GM23248 (cell line): Measurements from ENCODE around the gene PORCN. TPM values are rescaled to one million over a fixed set of nuclear protein-coding genes. Genes with fewer than 3 reads are reported as not detected.

Experiments used
- DNase-seq: peaks from one replicate; pipeline ENCODE4 v3.0.0-alpha.2; 2015
- H2AFZ ChIP-seq: fragments of 200-600 bp; sonication (generic); 2 replicates; pipeline ENCODE4 v1.6.1; 2016; ENCODE audit warnings: antibody characterized with exemption
- H3F3A ChIP-seq: fragments of 200-600 bp; sonication (generic); 2 replicates; pipeline ENCODE4 v1.6.1; 2016; ENCODE audit warnings: mild to moderate bottlenecking, antibody characterized with exemption, mixed run types; ENCODE audit not compliant: insufficient read depth
- H3K27ac ChIP-seq: fragments of 200-600 bp; sonication (generic); 2 replicates; pipeline ENCODE4 v1.5.1; 2016; ENCODE audit warnings: mild to moderate bottlenecking
- H3K27me3 ChIP-seq: fragments of 200-600 bp; sonication (generic); replicated peaks from 2 replicates; pipeline ENCODE4 v1.6.1; 2016; ENCODE audit warnings: mild to moderate bottlenecking; ENCODE audit not compliant: insufficient read depth
- H3K36me3 ChIP-seq: fragments of 200-600 bp; sonication (generic); 2 replicates; pipeline ENCODE4 v1.6.1; 2016; ENCODE audit warnings: low read depth, mild to moderate bottlenecking
- H3K4me1 ChIP-seq: fragments of 200-600 bp; sonication (generic); 2 replicates; pipeline ENCODE4 v1.6.1; 2016; ENCODE audit warnings: mild to moderate bottlenecking; ENCODE audit not compliant: insufficient read depth
- H3K4me2 ChIP-seq: fragments of 200-600 bp; sonication (generic); one replicate; pipeline ENCODE4 v1.6.1; 2016; ENCODE audit warnings: mild to moderate bottlenecking; ENCODE audit not compliant: unreplicated experiment
- H3K4me3 ChIP-seq: fragments of 200-600 bp; sonication (generic); 2 replicates; pipeline ENCODE4 v1.5.1; 2016; ENCODE audit warnings: mild to moderate bottlenecking
- H3K79me2 ChIP-seq: fragments of 200-600 bp; sonication (generic); 2 replicates; pipeline ENCODE4 v1.6.1; 2016; ENCODE audit warnings: mild to moderate bottlenecking; ENCODE audit not compliant: insufficient read depth
- H3K9ac ChIP-seq: fragments of 200-600 bp; sonication (generic); 2 replicates; pipeline ENCODE4 v1.6.1; 2016; ENCODE audit warnings: mild to moderate bottlenecking
- H3K9me2 ChIP-seq: fragments of 200-600 bp; sonication (generic); 2 replicates; pipeline ENCODE4 v1.6.1; 2016; ENCODE audit warnings: mixed run types, mild to moderate bottlenecking, moderate library complexity; ENCODE audit not compliant: insufficient read depth
- H3K9me3 ChIP-seq: fragments of 200-600 bp; sonication (generic); one replicate; pipeline ENCODE4 v1.6.1; 2017; ENCODE audit warnings: low read depth
- H4K20me1 ChIP-seq: fragments of 200-600 bp; sonication (generic); 2 replicates; pipeline ENCODE4 v1.6.0; 2016; ENCODE audit not compliant: insufficient read depth
- EZH2 ChIP-seq: fragments of 200-600 bp; sonication (generic); IDR thresholded peaks from 2 replicates; pipeline ENCODE4 v1.6.1; 2018; ENCODE audit warnings: antibody characterized with exemption, mild to moderate bottlenecking; ENCODE audit not compliant: insufficient read depth, poor library complexity, severe bottlenecking
- EZH2phosphoT487 ChIP-seq: fragments of 200-600 bp; sonication (generic); IDR thresholded peaks from 2 replicates; pipeline ENCODE4 v1.6.1; 2018; ENCODE audit warnings: antibody characterized with exemption, moderate library complexity, mild to moderate bottlenecking, low read depth; ENCODE audit not compliant: insufficient read depth
- WGBS, 2 experiments: methylation state at CpG; one replicate each; pipeline ENCODE4 v1.1.6; 2015 to 2017; ENCODE audit warnings: low lambda C conversion rate in 2 of 2, low coverage in 1 of 2; ENCODE audit errors: missing lambda C conversion rate in 2 of 2; 5-methylcytosine and 5-hydroxymethylcytosine counted together
- in situ Hi-C: fragments of 300-500 bp; cut with MboI; formaldehyde crosslinking; loops from 2 replicates; pipeline ENCODE4 v1.15.0; 2020
- polyA plus RNA-seq: library from polyadenylated mRNA; unstranded; fragments of >200 nt; fragmentation: Nextera tagmentation; extraction: Ambion mirVana; gene quantifications from 2 replicates; pipeline ENCODE4 v1.2.1, GENCODE V29; 2016
- total RNA-seq: library from RNA; depleted of rRNA; stranded (reverse); fragments of >200 nt; shearing (Covaris generic); gene quantifications from 2 replicates; pipeline ENCODE4 v1.2.3, GENCODE V29; 2014

The PORCN gene
- total and polyA plus RNA-seq, 2 experiments from 2014 or later: 20.3 to 32.2 TPM

- Histone ChIP-seq H3F3A (no peaks in the 10 kb centered on the region; the same call in 1 of the 2 replicates), H3K27me3 (no peaks in the 10 kb centered on the region), H3K36me3 (no peaks in the 10 kb centered on the region), H3K9ac (no peak overlapping the region), H4K20me1 (no peaks in the 10 kb centered on the region), H3K9me2 (no peaks in the 10 kb centered on the region), H3K27ac (no peak overlapping the region), H2AFZ (no peak overlapping the region), H3K4me2 (no peak overlapping the region), H3K79me2 (no peaks in the 10 kb centered on the region; the same call in 1 of the 2 replicates), H3K4me3 (no peak overlapping the region), H3K4me1 (peaks cover 3% of the 10 kb centered on the region; the same call in 1 of the 2 replicates), H3K9me3 (no peaks in the 10 kb centered on the region)
- 80 to 82% methylated on average over 5 of the region's 6 CpGs for WGBS, 2 experiments
- TF ChIP-seq EZH2 (no peak), EZH2phosphoT487 (no peak)
- DNase-seq: peak; percentile 21
- in situ Hi-C loops: no loop called here
These were observed 47.0 kb upstream of the PORCN start for GRCh38 chrX:48461830-48462229.

- H3K9me2 ChIP-seq: no peaks in the 10 kb centered on the region
- peak overlapping the region; percentile 73 for H3K9ac ChIP-seq
- H3K27ac ChIP-seq: peak overlapping the region; percentile 88
- H3K79me2 ChIP-seq: no peaks in the 10 kb centered on the region; the same call in 1 of the 2 replicates
- peak overlapping the region; percentile 67 for H3K4me2 ChIP-seq
- TF ChIP-seq EZH2: no peak
- TF ChIP-seq EZH2phosphoT487: no peak
- peak overlapping the region; percentile 60 for H3K4me3 ChIP-seq
- WGBS, 2 experiments: 0 to 3% methylated on average over 6 to 9 of the region's 10 CpGs
- DNase-seq: peak; percentile 92
- no peaks in the 10 kb centered on the region; the same call in 1 of the 2 replicates for H3F3A ChIP-seq
- no peaks in the 10 kb centered on the region for H3K27me3 ChIP-seq
- no peaks in the 10 kb centered on the region for H3K9me3 ChIP-seq
- H4K20me1 ChIP-seq: no peaks in the 10 kb centered on the region
- H3K4me1 ChIP-seq: peaks cover 3% of the 10 kb centered on the region; the same call in 1 of the 2 replicates
- peak overlapping the region; percentile 45 for H2AFZ ChIP-seq
- H3K36me3 ChIP-seq: no peaks in the 10 kb centered on the region
- in situ Hi-C loops: no loop called here
These were observed 43.4 kb upstream of the PORCN start for GRCh38 chrX:48465336-48465933.

GRCh38 chrX:48466696-48467095 is 42.1 kb upstream of the PORCN start:
- no peak overlapping the region for H2AFZ ChIP-seq
- no peaks in the 10 kb centered on the region; the same call in 1 of the 2 replicates for H3F3A ChIP-seq
- no peaks in the 10 kb centered on the region for H4K20me1 ChIP-seq
- no peak overlapping the region for H3K9ac ChIP-seq
- H3K79me2 ChIP-seq: no peaks in the 10 kb centered on the region; the same call in 1 of the 2 replicates
- TF ChIP-seq EZH2: no peak
- no peak for TF ChIP-seq EZH2phosphoT487
- no peaks in the 10 kb centered on the region for H3K27me3 ChIP-seq
- peak overlapping the region; percentile 75 for H3K4me3 ChIP-seq
- 67 to 93% methylated on average over 3 to 9 of the region's 10 CpGs for WGBS, 2 experiments
- no peak overlapping the region for H3K27ac ChIP-seq
- in situ Hi-C loops: no loop called here
- DNase-seq: no peak
- H3K9me3 ChIP-seq: no peaks in the 10 kb centered on the region
- no peaks in the 10 kb centered on the region for H3K9me2 ChIP-seq
- H3K4me2 ChIP-seq: peak overlapping the region; percentile 90
- no peaks in the 10 kb centered on the region for H3K36me3 ChIP-seq
- peaks cover 3% of the 10 kb centered on the region; the same call in 1 of the 2 replicates for H3K4me1 ChIP-seq

- H2AFZ ChIP-seq: peak overlapping the region; percentile 80
- no peaks in the 10 kb centered on the region for H3K27me3 ChIP-seq
- in situ Hi-C loops: no loop called here
- no peaks in the 10 kb centered on the region; the same call in 1 of the 2 replicates for H3F3A ChIP-seq
- H3K9me3 ChIP-seq: no peaks in the 10 kb centered on the region
- peak overlapping the region; percentile 15; the same call in 1 of the 2 replicates for H3K27ac ChIP-seq
- no peak for TF ChIP-seq EZH2
- TF ChIP-seq EZH2phosphoT487: no peak
- no peaks in the 10 kb centered on the region for H3K9me2 ChIP-seq
- DNase-seq: peak; percentile 20
- WGBS, 2 experiments: 7 to 12% methylated on average over 3 to 10 of the region's 10 CpGs
- H3K4me3 ChIP-seq: peak overlapping the region; percentile 75
- no peaks in the 10 kb centered on the region; the same call in 1 of the 2 replicates for H3K79me2 ChIP-seq
- H3K4me1 ChIP-seq: peaks cover 3% of the 10 kb centered on the region; the same call in 1 of the 2 replicates
- H4K20me1 ChIP-seq: no peaks in the 10 kb centered on the region
- no peaks in the 10 kb centered on the region for H3K36me3 ChIP-seq
- peak overlapping the region; percentile 90 for H3K4me2 ChIP-seq
- H3K9ac ChIP-seq: peak overlapping the region; percentile 77
These were observed 41.5 kb upstream of the PORCN start for GRCh38 chrX:48467281-48467761.
